GM21737 (cell line): ENCODE measurements around the gene FLT3.
"Not testable (repeated sequence)": the region's sequence is repeated elsewhere in the genome, so short reads cannot be mapped to it uniquely, and the experiment has no call there.

ENCODE experiments used
- ATAC-seq: cut with Tn5 transposase; IDR thresholded peaks from one replicate; pipeline ENCODE4 v1.9.1; 2021; ENCODE audit warnings: mild to moderate bottlenecking, moderate library complexity; ENCODE audit not compliant: unreplicated experiment

Gene FLT3

GRCh38 chr13:28101886-28102285, 1.5 kb upstream of the FLT3 start:
- ATAC-seq, result not testable (repeated sequence)

DNA sequence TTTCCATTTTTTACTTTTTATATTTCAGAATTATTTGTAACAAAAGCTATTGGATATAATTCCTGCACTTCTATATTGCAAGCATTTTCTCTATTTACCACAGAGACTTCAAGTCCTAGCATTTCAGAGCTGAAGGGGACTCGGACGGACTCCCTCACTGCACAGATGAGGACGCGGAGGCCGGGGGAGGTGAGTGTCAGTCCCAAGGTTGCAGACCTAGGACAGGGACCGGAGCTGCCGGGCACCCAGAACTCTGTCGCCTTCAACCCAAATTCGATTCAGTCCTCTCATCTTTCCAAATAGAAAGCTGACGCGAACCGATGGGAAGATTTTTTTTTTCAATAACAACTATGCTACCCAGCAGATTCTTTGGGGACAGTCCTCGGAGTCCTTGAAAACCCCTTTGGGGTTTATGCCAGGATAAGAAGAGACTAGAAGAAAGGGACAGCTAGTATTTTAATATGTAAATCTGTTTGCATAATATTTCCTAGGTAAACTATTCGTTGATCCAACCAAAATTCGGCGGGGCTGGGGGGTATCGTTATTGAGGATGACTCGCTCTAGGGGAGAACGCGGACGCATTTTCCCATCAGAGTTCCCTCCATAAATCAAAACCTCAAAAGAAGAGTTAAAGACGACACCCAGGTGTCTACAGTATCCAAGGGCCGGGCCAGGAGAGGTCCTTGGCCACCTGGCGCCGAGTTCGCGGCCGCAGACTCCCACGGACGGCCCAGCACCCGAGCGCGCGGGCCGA, 803 bp downstream of the FLT3 start:
- no peak for ATAC-seq

- ATAC-seq, result no peak
Measured at GRCh38 chr13:28097503-28097902, 2.9 kb downstream of the FLT3 start.

DNA sequence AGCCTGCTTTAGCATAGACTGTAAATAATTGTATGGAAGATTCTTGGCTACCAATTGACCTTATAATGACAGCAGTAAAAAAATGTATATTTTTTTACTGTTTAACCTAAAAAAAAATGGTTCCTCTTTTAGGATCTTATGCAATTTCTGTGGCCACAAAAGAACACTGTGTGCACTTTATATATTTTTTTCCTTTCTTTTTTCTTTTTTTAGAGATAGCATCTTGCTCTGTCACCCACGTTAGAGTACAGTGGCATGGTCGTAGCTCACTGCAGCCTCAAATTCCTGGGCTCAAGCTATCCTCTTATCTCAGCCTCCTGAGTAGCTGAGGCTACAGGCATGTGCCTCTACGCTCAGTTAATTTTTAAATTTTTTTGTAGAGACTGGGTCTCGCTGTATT, 6.1 kb downstream of the FLT3 start:
- ATAC-seq, result no peak

DNA sequence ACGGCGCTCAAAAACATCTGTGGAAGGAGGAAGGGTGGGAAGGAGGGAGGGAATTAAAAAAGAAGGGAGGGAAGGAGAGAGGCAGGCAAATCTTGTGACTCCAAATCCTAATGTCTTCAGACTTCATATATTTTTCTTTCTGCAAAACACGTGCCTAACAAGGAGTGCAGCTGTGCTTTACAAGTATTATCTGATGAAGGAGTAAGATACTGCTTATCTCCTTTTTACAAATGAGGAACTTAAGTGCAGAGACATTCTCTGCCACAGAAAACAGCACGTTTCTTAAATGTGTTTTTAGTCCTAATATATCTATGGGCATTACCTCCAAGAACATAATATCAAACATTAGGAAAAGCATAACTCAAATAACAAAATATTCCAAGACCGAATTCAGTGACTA, 6.5 kb downstream of the FLT3 start:
- ATAC-seq, result no peak

DNA sequence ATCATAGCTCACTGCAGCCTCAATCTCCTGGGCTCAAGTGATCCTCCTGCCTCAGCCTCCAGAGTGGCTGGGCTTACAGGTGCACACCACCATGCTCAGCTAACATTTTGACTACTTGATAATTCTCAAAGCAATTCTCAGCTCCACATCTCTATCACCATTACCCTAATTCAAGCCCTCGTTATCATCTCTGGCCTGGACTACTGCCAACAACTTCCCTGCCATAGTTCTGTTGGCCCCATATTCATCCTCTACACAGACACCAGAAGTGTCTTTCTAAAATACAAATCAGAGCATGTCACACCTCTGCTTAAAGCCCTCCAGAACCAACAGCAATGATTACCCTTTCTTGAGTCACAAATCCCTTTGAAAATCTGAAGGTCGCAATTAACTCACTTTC, 7.9 kb downstream of the FLT3 start:
- no peak for ATAC-seq

GRCh38 chr13:28089065-28089464, 11.3 kb downstream of the FLT3 start:
- ATAC-seq, result no peak

GRCh38 chr13:28077820-28078219, 22.6 kb downstream of the FLT3 start:
- ATAC-seq, result not testable (repeated sequence)

DNA sequence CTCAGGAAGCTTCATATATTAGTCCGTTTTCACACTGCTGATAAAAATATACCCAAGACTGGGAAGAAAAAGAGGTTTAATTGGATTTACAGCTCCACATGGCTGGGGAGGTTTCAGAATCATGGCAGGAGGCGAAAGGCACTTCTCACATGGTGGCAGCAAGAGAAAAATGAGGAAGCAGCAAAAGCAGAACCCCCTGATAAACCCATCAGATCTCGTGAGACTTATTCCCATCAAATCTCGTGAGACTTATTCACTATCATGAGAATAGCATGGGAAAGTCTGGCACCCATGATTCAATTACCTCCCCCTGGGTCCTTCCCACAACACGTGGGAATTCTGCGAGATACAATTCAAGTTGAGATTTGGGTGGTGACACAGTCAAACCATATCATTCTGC, 23.1 kb downstream of the FLT3 start:
- ATAC-seq, result no peak

DNA sequence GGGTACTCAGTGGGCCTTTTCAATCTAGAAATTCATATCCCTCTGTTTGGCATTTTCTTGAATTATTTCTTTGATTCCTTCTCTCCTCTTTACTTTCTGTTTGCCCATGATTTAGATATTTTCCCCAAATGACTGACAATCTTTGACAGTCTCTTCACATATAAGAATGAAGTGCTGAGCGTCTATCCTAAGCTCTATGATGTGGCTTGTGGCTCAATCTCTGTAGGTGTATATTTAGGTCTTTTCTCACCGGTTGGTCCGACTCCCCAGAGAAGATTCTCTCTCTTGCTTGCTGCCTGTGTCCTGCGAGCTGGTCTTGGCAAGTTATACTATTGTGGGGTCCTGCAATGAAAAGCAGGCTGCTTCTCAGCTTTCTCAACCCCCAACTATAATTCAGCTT, 29.0 kb downstream of the FLT3 start:
- no peak for ATAC-seq

DNA sequence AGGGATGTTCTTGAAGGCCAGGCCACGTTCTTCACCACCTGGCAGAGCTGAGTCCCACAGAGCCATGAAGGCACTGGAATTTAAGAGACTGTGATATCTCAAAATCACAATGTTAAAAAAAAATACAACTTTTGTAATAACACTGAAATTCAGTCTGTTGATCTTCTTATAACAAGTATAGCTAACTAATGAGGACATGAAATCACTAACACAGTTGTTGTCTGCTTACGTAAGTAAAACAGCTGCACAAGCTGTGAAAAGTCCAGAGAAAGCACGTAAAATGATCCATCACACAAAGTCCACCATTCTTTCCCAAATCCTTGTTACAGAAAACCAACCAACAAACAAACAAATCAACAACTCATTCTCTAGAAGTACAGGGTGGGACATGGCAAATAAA, 32.9 kb downstream of the FLT3 start:
- no peak for ATAC-seq

GRCh38 chr13:28058866-28059613, 41.3 kb downstream of the FLT3 start:
- ATAC-seq, result no peak

DNA sequence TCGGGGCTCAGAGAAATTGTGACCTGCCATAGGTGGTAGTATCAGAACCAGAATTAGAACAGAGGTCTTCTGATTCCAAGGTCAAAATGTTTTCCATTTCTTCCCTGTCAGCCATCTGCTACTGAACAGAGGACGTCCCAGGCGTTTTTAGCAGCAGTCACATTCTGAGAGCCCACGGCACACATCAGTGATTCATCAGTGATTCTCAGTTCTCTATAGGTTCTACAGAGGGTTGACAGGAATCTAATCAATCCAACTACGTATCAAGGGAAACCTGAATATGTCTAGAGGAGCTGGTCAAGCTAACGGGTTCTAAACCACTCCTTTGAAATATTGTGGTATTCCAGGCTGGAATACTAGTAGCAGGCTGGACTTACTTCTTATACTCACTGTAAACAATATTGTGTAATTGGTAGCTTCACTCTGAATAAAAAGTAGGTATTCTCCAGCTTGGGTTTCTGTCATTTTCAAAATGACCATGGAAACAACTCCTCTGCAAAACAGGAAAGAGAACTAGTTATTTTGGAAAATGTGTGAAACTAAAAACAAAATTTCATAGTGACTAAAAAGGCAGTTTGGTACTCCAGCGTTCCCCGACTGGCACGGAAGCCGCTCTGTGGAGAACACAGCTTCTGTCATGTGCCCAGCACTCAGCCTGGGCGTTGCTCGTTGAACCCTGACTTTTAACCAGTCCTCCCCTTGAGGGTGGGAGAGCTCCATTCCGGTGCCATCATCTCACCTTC, 43.2 kb downstream of the FLT3 start:
- ATAC-seq, result no peak

DNA sequence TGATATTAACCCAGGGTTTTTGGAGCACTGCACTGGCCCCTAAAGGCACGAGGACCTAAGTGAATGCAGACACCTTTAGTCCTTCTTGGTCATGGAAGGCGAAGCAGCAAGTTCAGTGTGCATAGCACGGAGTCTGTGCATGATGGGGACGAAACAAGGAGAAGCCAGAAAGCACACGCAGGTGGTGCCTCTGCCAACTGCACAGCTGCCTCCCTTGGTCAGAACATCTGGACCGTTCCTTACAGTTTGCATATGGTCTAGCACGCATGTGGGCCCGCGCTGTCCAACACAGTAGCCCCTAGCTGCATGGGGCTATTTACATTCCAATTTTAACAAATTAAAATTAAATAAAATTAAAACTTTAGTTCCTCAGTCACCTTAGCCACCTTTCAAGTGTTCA, 44.0 kb downstream of the FLT3 start:
- ATAC-seq, result no peak

DNA sequence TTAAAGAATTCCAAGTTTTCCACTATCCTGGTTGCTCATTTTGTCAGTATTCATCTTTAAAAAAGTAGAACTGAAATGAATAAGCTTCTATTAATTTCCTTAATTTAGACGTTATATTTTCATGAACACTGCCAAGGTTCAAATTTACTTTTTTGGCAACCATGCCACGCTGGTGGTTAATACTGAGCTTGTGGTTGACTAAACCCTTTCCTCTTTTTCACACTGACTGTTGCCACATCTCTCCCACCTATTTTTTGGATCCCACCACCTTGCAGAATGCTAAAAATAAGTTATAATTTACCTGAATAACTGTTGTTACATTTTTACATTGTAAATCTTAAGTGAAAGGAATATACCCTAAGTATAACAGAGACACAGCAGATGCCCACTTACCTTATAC, 45.0 kb downstream of the FLT3 start:
- no peak for ATAC-seq

- no peak for ATAC-seq
Measured at GRCh38 chr13:28052945-28053344, 47.4 kb downstream of the FLT3 start.

DNA sequence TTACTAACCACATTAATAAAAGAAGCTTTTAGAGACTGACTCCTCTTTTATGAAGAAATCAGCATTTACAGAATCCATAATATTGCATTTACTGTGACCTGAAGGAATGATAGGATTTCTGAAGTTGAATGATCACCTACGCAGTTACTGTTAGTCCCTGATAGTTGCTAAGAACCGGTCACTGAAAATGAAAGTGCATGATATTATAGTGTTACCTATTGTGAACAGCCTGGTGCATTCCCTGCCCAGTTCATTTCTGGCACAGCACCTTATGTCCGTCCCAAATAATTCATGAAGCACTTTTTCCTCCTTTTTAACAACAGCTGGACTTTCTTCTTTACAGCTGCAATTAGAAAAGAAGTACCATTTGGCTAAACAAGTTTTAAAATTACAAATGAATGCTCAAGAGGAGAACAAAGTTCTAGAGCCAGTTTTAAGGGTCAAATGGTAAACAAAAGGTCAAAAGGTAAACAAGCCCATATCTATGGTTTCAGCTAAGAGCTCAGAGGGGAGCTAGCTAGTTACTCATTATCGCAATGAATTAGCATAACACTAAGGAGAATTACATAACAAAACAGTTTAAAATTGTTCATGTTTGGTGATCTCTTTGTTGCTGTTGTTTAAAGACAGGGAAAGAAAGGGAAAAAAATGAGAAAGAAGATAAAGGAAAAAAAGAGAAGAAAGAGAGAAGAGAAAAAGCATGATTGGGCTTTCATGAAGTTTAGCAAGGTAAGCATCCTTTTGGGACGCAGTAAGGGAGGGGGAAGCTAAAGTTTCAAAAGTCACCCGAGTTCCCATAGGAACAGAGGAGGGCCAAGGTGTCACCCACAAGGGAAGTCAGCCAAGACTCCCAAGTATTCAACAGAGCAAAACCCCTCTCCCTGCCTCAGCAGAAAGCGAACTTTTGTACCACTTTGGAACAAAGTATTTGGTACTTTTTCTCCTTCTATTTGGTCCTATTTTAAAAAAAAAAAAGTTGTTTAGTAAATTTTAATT, 50.2 kb downstream of the FLT3 start:
- no peak for ATAC-seq

DNA sequence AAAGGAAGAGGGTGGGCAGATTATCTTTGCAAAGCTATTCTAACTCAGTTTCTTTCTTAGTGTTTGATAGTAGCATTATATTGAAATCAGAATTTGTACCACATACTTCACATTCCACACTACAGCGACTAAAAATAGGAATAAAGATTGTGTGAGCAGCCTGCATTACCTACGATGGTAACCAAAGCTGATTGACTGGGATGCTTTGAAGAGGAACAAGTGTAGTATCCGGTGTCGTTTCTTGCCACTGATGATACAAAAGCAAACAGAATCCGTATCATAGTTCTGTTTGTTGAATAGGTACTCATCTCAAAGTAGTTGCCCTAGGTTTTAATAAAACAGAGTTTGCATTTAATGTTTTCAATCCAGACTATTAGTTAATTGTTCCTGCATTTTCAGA, 51.2 kb downstream of the FLT3 start:
- no peak for ATAC-seq

DNA sequence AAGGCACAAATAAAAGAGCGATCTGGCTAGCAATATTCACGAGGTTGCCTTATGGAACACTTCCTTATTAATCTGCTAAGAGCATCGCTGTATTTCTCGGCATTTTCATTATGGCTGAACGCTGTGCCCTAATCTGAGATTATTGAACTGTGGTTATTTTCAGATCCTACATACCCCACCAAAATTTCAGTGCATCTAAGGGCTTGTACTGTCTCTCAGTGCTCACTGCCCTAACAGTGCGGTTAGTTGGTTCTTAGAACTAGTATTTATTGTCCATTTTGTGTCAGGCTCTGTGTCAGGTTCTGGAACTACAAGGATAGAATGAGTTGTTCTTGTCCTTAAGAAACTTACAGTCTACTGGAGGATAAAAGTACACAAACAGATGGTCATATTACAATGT, 51.6 kb downstream of the FLT3 start:
- ATAC-seq, result no peak

DNA sequence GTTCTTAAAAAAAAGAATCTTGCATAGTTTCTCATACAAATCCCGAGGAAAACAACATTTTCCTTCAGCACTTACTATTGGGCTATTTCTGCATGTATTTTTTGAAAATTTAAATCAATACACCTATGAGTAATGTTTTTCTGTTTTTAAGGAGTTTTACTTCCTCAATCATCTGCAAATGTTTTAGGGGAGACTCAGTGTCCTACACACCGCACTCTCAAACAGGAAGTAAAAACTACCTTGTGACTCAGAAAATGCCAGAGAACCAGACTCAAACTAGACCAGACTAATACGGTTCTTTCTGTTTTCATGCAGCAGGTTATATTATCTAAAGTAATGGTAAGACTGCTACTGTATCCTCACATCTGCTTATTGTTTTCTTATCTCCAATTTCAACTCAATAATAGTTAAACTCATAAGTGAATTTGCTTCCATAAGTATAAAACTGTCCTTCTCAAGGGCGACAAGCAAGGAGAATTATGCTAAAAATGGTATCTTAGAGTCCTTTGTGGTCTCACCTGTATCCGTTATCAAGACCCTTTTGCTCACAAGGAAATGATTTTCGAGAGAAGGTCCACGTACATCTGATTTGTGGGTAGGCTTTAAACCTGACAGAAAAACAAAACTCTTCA, 52.5 kb downstream of the FLT3 start:
- ATAC-seq, result peak; percentile 76
